Central memory CD8-positive, alpha-beta T cell (primary cell): ENCODE measurements around the gene EPAS1.

Experiments
- ATAC-seq: fragments of 150-1000 bp; cut with Tn5 transposase; replicated peaks from 2 replicates; pipeline ENCODE4 v1.10.0; 2022; ENCODE audit warnings: mild to moderate bottlenecking, moderate FRiP score, moderate number of reproducible peaks; ENCODE audit not compliant: poor library complexity, severe bottlenecking; ENCODE audit errors: extremely low read depth
- DNase-seq, 2 donors: peaks; one replicate each; pipeline ENCODE4 v3.0.0; 2021; ENCODE audit warnings: low spot score in 2 of 2
- H3K27ac Mint-ChIP-seq: one replicate; pipeline ENCODE4 v1.8.0; 2022; ENCODE audit warnings: low read depth, mild to moderate bottlenecking, moderate library complexity, mixed read lengths
- H3K27me3 Mint-ChIP-seq: one replicate; pipeline ENCODE4 v1.8.0; 2022; ENCODE audit warnings: mixed read lengths
- H3K36me3 Mint-ChIP-seq: one replicate; pipeline ENCODE4 v1.8.0; 2022; ENCODE audit warnings: mild to moderate bottlenecking, moderate library complexity, mixed read lengths; ENCODE audit not compliant: insufficient read depth
- H3K4me1 Mint-ChIP-seq: one replicate; pipeline ENCODE4 v1.8.0; 2022; ENCODE audit warnings: mixed read lengths
- H3K4me3 Mint-ChIP-seq: one replicate; pipeline ENCODE4 v1.8.0; 2022; ENCODE audit warnings: mild to moderate bottlenecking, moderate library complexity, mixed read lengths
- H3K9me3 Mint-ChIP-seq: one replicate; pipeline ENCODE4 v1.8.0; 2022; ENCODE audit warnings: mixed read lengths

Gene EPAS1

GRCh38 chr2:46298522-46299353 lies 1.5 kb downstream of the EPAS1 start:
- Mint-ChIP-seq H3K36me3 (peaks cover 7% of the 10 kb centered on the region), H3K4me1 (peaks cover 33% of the 10 kb centered on the region), H3K27ac (no peak overlapping the region), H3K4me3 (peak overlapping the region; percentile 91), H3K9me3 (no peaks in the 10 kb centered on the region), H3K27me3 (peaks cover 63% of the 10 kb centered on the region)
- no peak for ATAC-seq
- no peak for DNase-seq

- no peak for DNase-seq
- no peak for ATAC-seq
- H3K4me1 Mint-ChIP-seq, result peaks cover 42% of the 10 kb centered on the region
- peak overlapping the region; percentile 91 for H3K4me3 Mint-ChIP-seq
- H3K27me3 Mint-ChIP-seq, result peaks cover 70% of the 10 kb centered on the region
- H3K36me3 Mint-ChIP-seq, result peaks cover 7% of the 10 kb centered on the region
- no peak overlapping the region for H3K27ac Mint-ChIP-seq
- no peaks in the 10 kb centered on the region for H3K9me3 Mint-ChIP-seq
Measured at GRCh38 chr2:46299365-46300263, 2.4 kb downstream of the EPAS1 start.

- DNase-seq, result no peak
- H3K4me1 Mint-ChIP-seq, result peaks cover 50% of the 10 kb centered on the region
- peaks cover 76% of the 10 kb centered on the region for H3K27me3 Mint-ChIP-seq
- no peak for ATAC-seq
- peaks cover 7% of the 10 kb centered on the region for H3K36me3 Mint-ChIP-seq
- no peak overlapping the region for H3K4me3 Mint-ChIP-seq
- H3K27ac Mint-ChIP-seq, result no peak overlapping the region
- H3K9me3 Mint-ChIP-seq, result no peaks in the 10 kb centered on the region
Measured at GRCh38 chr2:46300406-46300832, 3.2 kb downstream of the EPAS1 start.

GRCh38 chr2:46302005-46302695 lies 4.9 kb downstream of the EPAS1 start:
- no peak overlapping the region for H3K4me3 Mint-ChIP-seq
- H3K27me3 Mint-ChIP-seq, result peaks cover 76% of the 10 kb centered on the region
- no peak overlapping the region for H3K27ac Mint-ChIP-seq
- ATAC-seq (no peak), DNase-seq (no peak)
- peaks cover 53% of the 10 kb centered on the region for H3K4me1 Mint-ChIP-seq
- H3K36me3 Mint-ChIP-seq, result peaks cover 6% of the 10 kb centered on the region
- H3K9me3 Mint-ChIP-seq, result no peaks in the 10 kb centered on the region

- peaks cover 68% of the 10 kb centered on the region for H3K27me3 Mint-ChIP-seq
- H3K4me3 Mint-ChIP-seq, result no peak overlapping the region
- DNase-seq (no peak), ATAC-seq (no peak)
- H3K9me3 Mint-ChIP-seq, result no peaks in the 10 kb centered on the region
- H3K27ac Mint-ChIP-seq, result no peak overlapping the region
- peaks cover 1% of the 10 kb centered on the region for H3K36me3 Mint-ChIP-seq
- H3K4me1 Mint-ChIP-seq, result peaks cover 44% of the 10 kb centered on the region
Measured at GRCh38 chr2:46303233-46303632, 6.0 kb downstream of the EPAS1 start.

GRCh38 chr2:46303822-46304221 lies 6.6 kb downstream of the EPAS1 start:
- no peak overlapping the region for H3K4me3 Mint-ChIP-seq
- no peak for ATAC-seq

GRCh38 chr2:46304635-46305034 lies 7.4 kb downstream of the EPAS1 start:
- no peaks in the 10 kb centered on the region for H3K36me3 Mint-ChIP-seq
- H3K27ac Mint-ChIP-seq, result peak overlapping the region; percentile 50
- no peaks in the 10 kb centered on the region for H3K9me3 Mint-ChIP-seq
- peak overlapping the region; percentile 71 for H3K4me3 Mint-ChIP-seq
- H3K27me3 Mint-ChIP-seq, result peaks cover 54% of the 10 kb centered on the region
- ATAC-seq (peak; percentile 65), DNase-seq (no peak)
- H3K4me1 Mint-ChIP-seq, result peaks cover 31% of the 10 kb centered on the region

More at GRCh38 chr2:46303822-46304221, 6.6 kb downstream of the EPAS1 start:
- H3K27ac Mint-ChIP-seq, result no peak overlapping the region
- H3K27me3 Mint-ChIP-seq, result peaks cover 62% of the 10 kb centered on the region
- H3K9me3 Mint-ChIP-seq, result no peaks in the 10 kb centered on the region
- DNase-seq, result no peak
- H3K36me3 Mint-ChIP-seq, result no peaks in the 10 kb centered on the region
- peaks cover 39% of the 10 kb centered on the region for H3K4me1 Mint-ChIP-seq

GRCh38 chr2:46305187-46305586 lies 8.0 kb downstream of the EPAS1 start:
- ATAC-seq (no peak), DNase-seq (no peak)
- no peaks in the 10 kb centered on the region for H3K9me3 Mint-ChIP-seq
- peaks cover 28% of the 10 kb centered on the region for H3K4me1 Mint-ChIP-seq
- no peaks in the 10 kb centered on the region for H3K36me3 Mint-ChIP-seq
- H3K4me3 Mint-ChIP-seq, result peak overlapping the region; percentile 71
- H3K27me3 Mint-ChIP-seq, result peaks cover 52% of the 10 kb centered on the region
- peak overlapping the region; percentile 50 for H3K27ac Mint-ChIP-seq

GRCh38 chr2:46305767-46306166 lies 8.6 kb downstream of the EPAS1 start:
- no peaks in the 10 kb centered on the region for H3K36me3 Mint-ChIP-seq

GRCh38 chr2:46306330-46306751 lies 9.1 kb downstream of the EPAS1 start:
- no peaks in the 10 kb centered on the region for H3K36me3 Mint-ChIP-seq
- no peak overlapping the region for H3K27ac Mint-ChIP-seq
- DNase-seq (no peak), ATAC-seq (no peak)
- H3K9me3 Mint-ChIP-seq, result no peaks in the 10 kb centered on the region
- H3K4me1 Mint-ChIP-seq, result peaks cover 28% of the 10 kb centered on the region
- H3K4me3 Mint-ChIP-seq, result no peak overlapping the region
- H3K27me3 Mint-ChIP-seq, result peaks cover 48% of the 10 kb centered on the region

More at GRCh38 chr2:46305767-46306166, 8.6 kb downstream of the EPAS1 start:
- Mint-ChIP-seq H3K4me1 (peaks cover 28% of the 10 kb centered on the region), H3K4me3 (no peak overlapping the region), H3K27ac (no peak overlapping the region), H3K9me3 (no peaks in the 10 kb centered on the region), H3K27me3 (peaks cover 50% of the 10 kb centered on the region)
- no peak for ATAC-seq
- no peak for DNase-seq

GRCh38 chr2:46306988-46307655 lies 9.9 kb downstream of the EPAS1 start:
- no peak for DNase-seq
- no peak for ATAC-seq
- Mint-ChIP-seq H3K9me3 (no peaks in the 10 kb centered on the region), H3K36me3 (no peaks in the 10 kb centered on the region), H3K27ac (no peak overlapping the region), H3K4me3 (no peak overlapping the region), H3K27me3 (peaks cover 47% of the 10 kb centered on the region), H3K4me1 (peaks cover 28% of the 10 kb centered on the region)

- ATAC-seq (no peak), DNase-seq (no peak)
- no peak overlapping the region for H3K27ac Mint-ChIP-seq
- H3K4me1 Mint-ChIP-seq, result peaks cover 27% of the 10 kb centered on the region
- H3K4me3 Mint-ChIP-seq, result no peak overlapping the region
- H3K27me3 Mint-ChIP-seq, result peaks cover 38% of the 10 kb centered on the region
- no peaks in the 10 kb centered on the region for H3K9me3 Mint-ChIP-seq
- H3K36me3 Mint-ChIP-seq, result no peaks in the 10 kb centered on the region
Measured at GRCh38 chr2:46308081-46308480, 10.9 kb downstream of the EPAS1 start.
